ENCODE data around the gene CHCHD10. TPM values are rescaled to one million over a fixed set of nuclear protein-coding genes. Genes with fewer than 3 reads are reported as not detected.

Gene CHCHD10
- total and polyA plus RNA-seq, 8 donors = 30.6 to 134 (median 56.1) TPM

DNA sequence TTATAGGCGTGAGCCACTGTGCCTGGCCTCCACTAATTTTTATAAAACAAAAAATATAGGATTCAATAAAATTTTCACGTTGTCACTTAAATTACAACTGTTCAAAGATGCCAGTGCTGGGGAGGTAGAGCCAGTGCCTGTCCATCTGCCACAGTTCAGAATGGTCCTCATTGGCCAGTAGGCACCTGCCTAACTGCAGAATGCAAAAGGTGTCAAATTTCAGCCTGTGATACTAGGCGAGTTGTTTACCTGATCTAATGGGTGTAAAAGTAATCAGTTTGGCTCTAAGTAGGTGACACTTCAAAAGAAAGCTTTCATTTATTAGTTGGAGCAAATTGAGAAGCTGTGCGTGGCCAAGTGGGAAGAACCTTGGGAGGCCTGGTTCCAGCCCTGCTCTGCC lies 21.3 kb upstream of the CHCHD10 start:
- intact Hi-C loops (cut with DNase I) = no loop called here
- Histone ChIP-seq H3K27me3 (no peaks in the 10 kb centered on the region), H3K27ac (no peak overlapping the region), H3K4me3 (no peak overlapping the region), H3K9me3 (no peaks in the 10 kb centered on the region), H3K36me3 (peaks cover 0 to 21% (median 2%) of the 10 kb centered on the region in 3 donors), H3K4me1 (peaks cover 10 to 28% (median 10%) of the 10 kb centered on the region in 3 donors)
- peak in 1 of 6 donors; percentile 18 for DNase-seq
- FAIRE-seq = no peak
- 34 to 38% methylated on average over 4 of the region's 4 CpGs for WGBS, 2 donors
- TF ChIP-seq CTCF (IDR thresholded peaks at IDR 0.05) = no peak
- no peak for ATAC-seq

- no peak for TF ChIP-seq CTCF (IDR thresholded peaks at IDR 0.05)
- peaks cover 0 to 11% (median 0%) of the 10 kb centered on the region in 3 donors for H3K36me3 ChIP-seq
- intact Hi-C loops (cut with DNase I) = no loop called here
- ATAC-seq (no peak), FAIRE-seq (no peak), DNase-seq (peak in 1 of 6 donors; percentile 4)
- H3K27ac ChIP-seq = no peak overlapping the region
- H3K4me3 ChIP-seq = peak overlapping the region; percentile 60 to 94 (median 88)
- H3K27me3 ChIP-seq = no peaks in the 10 kb centered on the region
- H3K4me1 ChIP-seq = peaks cover 16 to 33% (median 16%) of the 10 kb centered on the region in 3 donors
- no peaks in the 10 kb centered on the region for H3K9me3 ChIP-seq
- 60 to 64% methylated on average over 3 of the region's 3 CpGs for WGBS, 2 donors
Observed at GRCh38 chr22:23787910-23788309, 20.1 kb upstream of the CHCHD10 start.

DNA sequence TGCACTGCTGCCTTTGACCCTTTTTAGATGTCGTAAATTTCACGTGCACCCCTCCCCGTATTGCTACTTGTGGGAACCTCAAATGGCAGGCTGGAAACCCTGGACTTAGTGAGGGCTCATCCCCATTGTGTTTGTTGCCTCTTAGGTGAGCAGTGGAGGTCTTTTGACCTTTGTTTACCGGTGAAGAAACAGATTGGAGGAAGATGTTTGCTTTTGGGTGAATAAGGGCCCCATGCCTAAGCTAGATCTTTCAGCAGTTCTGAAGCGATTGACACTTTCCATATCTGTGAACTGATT lies 19.8 kb upstream of the CHCHD10 start:
- H3K36me3 ChIP-seq = peaks cover 0 to 8% (median 0%) of the 10 kb centered on the region in 3 donors
- intact Hi-C loops (cut with DNase I) = no loop called here
- DNase-seq (no peak), ATAC-seq (peak; percentile 1 to 16 (median 11)), FAIRE-seq (no peak)
- H3K4me1 ChIP-seq = peaks cover 16 to 33% (median 16%) of the 10 kb centered on the region in 3 donors
- 0% methylated on average over 5 of the region's 5 CpGs for WGBS, 2 donors
- H3K27ac ChIP-seq = peak overlapping the region; percentile 97 to 100 (median 99)
- H3K27me3 ChIP-seq = no peaks in the 10 kb centered on the region
- TF ChIP-seq CTCF (IDR thresholded peaks at IDR 0.05) = no peak
- no peaks in the 10 kb centered on the region for H3K9me3 ChIP-seq
- H3K4me3 ChIP-seq = peak overlapping the region; percentile 60 to 94 (median 88)

DNA sequence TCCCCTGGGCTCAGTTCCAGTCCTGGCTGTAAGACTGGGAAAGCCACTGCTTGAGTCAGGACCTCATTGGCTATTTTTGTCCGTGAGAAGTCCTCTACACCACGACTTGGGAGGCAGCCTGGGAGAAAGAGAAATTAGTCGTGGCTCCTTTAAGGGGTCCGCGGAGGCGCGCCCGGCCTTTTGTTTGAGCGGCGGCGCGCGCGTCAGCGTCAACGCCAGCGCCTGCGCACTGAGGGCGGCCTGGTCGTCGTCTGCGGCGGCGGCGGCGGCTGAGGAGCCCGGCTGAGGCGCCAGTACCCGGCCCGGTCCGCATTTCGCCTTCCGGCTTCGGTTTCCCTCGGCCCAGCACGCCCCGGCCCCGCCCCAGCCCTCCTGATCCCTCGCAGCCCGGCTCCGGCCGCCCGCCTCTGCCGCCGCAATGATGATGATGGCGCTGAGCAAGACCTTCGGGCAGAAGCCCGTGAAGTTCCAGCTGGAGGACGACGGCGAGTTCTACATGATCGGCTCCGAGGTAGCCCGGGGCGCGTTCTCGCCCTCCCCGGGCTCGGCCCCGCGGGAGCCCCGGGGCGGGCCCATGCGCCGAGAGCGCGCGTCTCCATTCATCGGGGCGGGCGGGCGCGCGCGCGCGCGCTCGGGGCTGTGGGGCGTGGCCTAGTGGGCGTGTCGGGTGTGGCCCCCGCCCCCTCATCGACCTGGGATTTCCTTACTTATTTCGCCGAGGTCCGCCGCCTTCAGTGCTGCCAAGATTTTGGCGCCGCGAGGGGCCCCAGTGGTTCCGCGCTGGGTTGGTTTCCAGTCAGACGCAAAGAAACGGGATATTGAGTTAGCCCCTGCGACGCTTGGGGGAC lies 19.2 kb upstream of the CHCHD10 start, which contains the start of gene SMARCB1:
TSS of gene SMARCB1 (plus strand) at position 215 of the 848 bp plus-strand sequence. CDS start at position 419, 204 bp downstream.
- peak within 1 kb of the TSS; percentile 97 to 100 (median 99) for H3K27ac ChIP-seq
- ATAC-seq (peak; percentile 95 to 97 (median 96)), DNase-seq (peak; percentile 82 to 96 (median 90)), FAIRE-seq (no peak)
- H3K27me3 ChIP-seq = no peaks in the 10 kb centered on the region
- peaks cover 16 to 33% (median 16%) of the 10 kb centered on the region in 3 donors for H3K4me1 ChIP-seq
- intact Hi-C loops (cut with DNase I) = no loop called here
- H3K36me3 ChIP-seq = peaks cover 0 to 3% (median 0%) of the 10 kb centered on the region in 3 donors
- WGBS, 2 donors = 0% methylated on average over 84 to 97 of the region's 97 CpGs
- no peaks in the 10 kb centered on the region for H3K9me3 ChIP-seq
- H3K4me3 ChIP-seq = peak within 1 kb of the TSS; percentile 60 to 94 (median 88)
- TF ChIP-seq CTCF (IDR thresholded peaks at IDR 0.05) = no peak
